ENCODE data around the gene B3GALT2.
"Not testable (repeated sequence)": the region's sequence is repeated elsewhere in the genome, so short reads cannot be mapped to it uniquely, and the experiment has no call there.

The B3GALT2 gene, protein sequence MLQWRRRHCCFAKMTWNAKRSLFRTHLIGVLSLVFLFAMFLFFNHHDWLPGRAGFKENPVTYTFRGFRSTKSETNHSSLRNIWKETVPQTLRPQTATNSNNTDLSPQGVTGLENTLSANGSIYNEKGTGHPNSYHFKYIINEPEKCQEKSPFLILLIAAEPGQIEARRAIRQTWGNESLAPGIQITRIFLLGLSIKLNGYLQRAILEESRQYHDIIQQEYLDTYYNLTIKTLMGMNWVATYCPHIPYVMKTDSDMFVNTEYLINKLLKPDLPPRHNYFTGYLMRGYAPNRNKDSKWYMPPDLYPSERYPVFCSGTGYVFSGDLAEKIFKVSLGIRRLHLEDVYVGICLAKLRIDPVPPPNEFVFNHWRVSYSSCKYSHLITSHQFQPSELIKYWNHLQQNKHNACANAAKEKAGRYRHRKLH

DNA sequence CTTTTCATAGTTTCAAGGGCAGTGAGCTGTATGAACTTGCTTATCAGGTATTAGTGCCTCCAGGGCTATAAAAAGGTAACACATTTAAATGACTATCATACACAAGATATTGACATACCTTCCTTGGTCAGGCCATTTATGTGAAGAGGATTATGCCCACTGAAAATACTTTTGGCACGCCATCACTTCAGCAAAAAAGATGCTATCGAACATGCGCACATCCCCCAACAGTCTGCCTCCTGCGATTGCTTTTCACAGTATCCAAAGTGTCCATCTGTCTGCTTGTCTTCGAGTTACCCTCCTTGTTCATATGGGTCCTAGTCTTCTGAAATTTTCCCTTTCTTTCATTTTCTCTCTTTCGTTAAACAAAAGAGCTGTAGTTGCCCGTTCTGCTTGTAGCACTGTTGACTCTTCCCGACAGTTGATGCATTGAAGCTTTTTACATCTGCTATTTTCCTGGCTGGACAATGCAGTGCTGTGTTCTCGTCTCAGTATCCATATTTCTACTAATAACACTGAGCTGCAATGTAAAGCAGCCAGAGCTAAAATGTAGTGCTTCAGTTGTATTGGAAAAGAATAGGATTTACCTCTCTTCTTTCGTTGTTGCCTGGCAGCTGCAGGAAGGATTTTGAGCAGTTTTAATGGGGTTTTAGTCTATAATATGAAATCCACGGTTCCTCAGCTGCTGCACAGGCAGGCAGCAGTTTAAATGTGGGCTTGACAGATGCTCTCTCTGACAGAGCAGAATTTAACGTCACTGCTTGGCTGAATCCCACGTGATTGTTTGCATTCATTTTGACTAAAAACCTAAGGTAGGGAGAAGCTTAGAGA lies at the start of gene B3GALT2:
TSS of gene B3GALT2 (minus strand) at position 713 of the 831 bp plus-strand sequence. CDS start 5,051 bp downstream, outside the sequence.
- no peak for DNase-seq (ENCODE audit: low read depth)

DNA sequence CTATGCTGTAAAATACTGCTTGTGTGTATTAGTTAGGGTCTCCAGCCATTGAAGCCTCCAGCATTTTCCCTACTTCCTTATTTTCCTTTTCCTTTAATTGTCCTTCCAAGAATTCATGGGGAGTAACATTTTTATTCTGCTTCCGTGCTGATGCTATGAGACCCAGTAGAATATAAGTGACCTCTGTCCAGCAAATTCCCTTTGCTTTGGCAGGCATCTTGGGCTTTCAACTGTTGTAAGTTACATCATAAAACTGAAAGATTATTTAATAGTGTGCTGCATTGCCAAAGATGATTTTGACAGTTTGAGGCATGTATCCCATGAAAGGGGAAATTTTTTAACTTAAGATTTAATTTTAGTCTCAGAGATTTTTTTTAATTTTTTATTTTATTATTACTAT lies 48.1 kb upstream of the B3GALT2 start:
- no peak for DNase-seq (ENCODE audit: low read depth)

DNA sequence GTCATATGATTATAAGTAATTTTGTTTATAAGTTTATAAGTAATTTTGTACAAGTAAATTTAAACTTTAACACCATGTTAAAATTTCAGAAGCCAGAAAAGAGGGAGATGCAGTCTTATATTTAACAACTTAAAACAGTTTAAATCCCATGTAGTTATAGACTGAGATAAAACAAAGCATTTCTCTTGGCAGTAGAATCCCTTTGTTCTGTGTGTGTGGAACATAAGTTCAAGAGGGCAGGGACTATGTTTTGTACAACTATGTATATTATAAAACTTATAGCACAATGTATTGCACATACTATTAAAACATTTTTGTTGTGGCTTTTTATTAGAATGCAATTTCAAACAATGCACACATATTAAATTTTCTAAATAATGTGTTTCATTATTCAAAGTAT lies 44.7 kb upstream of the B3GALT2 start:
- DNase-seq (ENCODE audit: low read depth), result not testable (repeated sequence)

DNA sequence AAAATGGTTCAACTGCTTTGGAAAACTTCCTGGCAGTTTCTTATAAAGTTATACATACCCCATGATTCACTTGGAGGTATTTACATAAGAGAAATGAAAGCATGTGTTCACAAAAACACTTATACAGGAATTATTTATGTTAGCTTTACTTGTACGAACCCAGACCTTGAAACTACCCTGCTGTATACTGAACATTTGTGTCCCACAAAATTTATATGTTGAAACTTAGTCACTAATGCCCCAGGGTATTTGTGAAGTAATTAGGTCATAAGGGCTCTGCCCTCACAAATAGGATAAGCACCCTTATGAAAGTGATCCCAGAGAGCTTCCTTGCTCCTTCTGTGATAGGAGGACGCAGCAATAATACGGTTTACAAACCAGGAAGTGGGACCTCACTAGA lies 42.7 kb upstream of the B3GALT2 start:
- no peak for DNase-seq (ENCODE audit: low read depth)

DNA sequence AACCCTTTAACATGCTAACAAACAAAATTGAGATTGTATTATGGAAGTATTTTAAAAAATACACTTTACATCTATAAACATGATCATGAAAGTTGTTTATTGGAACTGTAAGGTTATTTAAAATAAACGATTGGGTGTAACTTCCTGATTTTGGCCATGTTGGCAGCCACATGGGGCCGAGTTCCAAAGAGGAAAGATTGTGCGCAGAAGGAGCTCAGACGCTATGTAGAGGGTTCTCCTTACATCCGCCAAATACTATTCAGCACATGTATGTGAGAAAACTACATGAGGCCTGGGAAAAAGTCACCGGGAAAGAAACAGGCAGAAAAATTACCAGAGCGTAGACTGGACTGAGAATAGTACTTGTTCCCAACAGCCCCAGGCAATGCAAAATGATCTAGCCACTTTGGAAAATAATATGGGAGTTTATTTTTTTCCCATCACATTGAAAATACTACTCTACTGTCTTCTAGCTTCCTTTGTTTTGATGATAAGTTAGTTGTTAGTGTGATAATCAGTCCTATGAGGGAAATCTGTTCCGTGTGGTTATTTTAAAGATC lies 35.7 kb upstream of the B3GALT2 start:
- DNase-seq (ENCODE audit: low read depth), result no peak

DNA sequence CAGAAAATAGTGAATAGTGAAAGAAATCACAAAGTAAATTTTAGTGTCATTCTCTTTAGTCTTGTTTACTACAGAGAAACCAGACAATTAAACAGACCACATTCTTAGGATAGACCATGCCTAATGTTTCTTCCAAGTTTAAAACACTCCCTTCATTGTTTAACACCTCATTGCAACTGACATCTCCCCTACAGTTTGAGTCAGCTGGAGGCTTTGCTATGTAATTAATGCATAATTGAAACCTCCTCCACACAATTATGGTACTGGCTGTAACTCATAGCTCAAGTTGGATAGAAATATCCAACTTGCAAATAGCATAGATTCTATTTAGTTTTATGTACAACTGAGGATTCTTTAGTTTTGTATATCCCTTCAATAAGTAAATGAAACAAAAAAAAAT lies 35.2 kb upstream of the B3GALT2 start:
- DNase-seq (ENCODE audit: low read depth), result no peak

DNA sequence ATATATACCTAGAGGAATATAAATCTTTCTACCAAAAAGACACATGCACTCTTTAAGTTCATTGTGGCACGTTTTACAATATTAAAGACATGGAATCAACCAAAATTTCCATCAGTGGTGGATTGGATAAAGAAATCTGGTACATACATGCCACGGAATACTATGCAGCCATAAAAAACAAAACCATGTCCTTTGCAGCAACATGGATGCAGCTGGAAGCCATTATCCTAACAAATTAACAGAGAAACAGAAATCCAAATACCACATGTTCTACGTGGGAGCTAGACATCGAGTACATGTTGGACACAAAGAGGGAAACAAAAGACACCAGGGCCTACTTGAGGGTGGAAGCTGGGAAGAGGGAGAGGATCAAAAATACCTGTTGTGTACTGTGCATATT lies 33.0 kb upstream of the B3GALT2 start:
- no peak for DNase-seq (ENCODE audit: low read depth)

DNA sequence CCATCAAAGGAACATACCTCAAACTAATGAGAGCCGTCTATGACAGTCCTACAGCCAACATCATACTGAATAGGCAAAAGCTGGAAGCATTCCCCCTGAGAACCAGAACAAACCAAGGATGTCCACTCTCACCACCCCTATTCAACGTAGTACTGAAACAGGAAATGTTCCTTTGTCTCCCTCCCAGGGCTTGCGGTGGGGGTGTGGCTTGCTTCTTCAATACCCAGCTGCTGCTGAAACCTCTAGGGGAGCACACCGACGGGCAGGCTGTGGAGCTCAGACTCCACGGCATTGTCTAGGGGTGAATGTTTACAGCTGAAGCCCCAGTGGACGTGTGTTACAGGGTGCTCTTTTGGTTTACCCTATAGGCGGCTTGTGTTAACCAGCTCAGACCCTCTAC lies 30.5 kb upstream of the B3GALT2 start:
- no peak for DNase-seq (ENCODE audit: low read depth)

DNA sequence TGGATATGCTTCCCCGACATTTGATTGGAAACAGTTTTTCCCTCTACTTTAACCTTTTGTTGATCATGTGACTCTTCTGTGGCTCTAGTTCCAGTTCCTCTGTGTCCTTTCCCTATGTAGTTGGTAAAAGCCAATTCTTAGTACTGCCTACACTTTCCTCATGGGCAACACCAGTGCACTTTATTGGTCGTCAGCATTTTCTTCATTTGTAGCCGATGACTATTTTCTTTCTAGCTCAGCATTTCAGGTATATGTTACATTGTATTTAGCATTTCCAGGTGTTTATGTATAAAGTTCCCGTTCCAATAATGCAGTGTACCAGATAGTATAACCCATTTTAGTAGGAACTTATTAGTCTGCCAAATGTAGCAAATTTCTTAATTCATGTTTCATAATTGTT lies 27.6 kb upstream of the B3GALT2 start:
- no peak for DNase-seq (ENCODE audit: low read depth)

DNA sequence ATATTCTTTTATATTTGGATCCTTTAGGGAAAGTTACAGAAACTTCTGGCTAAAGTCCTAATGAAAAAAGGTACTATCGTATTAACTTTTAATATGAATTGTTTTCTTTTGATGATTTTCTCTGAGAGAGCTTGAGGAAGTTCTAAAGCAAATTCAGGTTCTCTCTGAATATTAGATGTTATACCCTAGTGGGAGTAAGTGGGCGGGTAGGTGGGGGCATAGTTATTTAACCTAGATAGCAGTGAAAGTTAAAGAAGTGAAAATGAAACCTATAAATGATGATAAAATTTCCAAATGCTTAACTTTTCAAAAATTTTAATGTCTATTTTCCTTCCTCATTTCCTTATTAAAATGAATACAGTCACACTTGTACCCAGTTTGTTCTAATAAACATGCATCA lies 26.2 kb upstream of the B3GALT2 start:
- DNase-seq (ENCODE audit: low read depth), result no peak

DNA sequence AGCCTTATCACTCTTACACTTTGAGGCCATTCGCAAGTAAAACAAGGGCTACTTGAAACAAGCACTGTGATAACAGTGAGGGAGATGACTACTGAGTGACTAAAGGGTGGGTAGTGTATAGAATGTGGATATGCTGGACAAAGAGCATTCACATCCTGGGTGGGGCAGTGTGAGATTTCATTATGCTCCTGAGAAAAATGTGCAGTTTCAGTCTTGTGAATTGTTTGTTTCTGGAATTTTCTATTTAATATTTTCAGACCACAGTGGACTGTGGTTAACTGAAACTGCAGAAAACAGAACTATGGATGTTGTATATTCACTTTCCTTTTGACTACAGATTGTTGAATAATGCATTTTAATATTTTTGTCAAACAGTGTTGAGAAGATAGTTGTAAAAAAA lies 25.1 kb upstream of the B3GALT2 start:
- DNase-seq (ENCODE audit: low read depth), result peak; percentile 29

DNA sequence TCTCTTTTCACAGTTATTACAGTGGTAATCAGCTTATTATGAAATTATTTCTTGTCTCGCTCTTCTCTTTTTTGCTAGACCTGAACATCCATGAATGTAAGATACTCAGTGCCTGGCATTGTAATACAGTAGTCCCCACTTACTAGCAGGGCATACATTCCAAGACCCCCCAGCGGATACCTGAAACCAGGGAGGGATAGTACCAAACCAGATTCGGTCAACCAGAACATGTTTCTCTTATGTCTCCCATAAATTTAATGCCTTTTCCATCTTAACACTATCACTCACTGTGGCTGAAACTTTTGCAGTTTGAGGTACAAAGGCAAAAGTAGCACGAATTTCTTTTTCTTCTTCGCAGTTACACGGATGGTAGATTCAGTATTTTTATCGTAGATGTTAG lies 24.6 kb upstream of the B3GALT2 start:
- no peak for DNase-seq (ENCODE audit: low read depth)

DNA sequence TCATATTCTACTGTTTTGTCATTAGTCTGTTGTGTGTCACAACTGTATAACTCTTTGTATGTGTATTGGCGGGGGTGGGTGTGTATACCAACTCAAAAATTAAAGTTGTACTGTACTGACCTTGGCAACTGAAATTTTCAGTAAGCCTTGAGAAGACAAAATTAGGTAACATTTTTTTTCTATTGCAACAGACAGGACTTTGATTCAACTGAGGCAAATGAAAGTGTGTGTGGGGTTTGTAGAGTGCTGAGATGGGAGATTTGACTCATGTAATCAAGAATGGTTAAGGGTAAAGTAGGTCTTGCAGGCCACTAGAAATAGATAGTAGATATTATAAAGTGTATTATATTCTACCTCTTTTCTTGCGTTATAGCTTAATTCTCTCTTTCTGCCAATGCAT lies 14.6 kb upstream of the B3GALT2 start:
- no peak for DNase-seq (ENCODE audit: low read depth)

DNA sequence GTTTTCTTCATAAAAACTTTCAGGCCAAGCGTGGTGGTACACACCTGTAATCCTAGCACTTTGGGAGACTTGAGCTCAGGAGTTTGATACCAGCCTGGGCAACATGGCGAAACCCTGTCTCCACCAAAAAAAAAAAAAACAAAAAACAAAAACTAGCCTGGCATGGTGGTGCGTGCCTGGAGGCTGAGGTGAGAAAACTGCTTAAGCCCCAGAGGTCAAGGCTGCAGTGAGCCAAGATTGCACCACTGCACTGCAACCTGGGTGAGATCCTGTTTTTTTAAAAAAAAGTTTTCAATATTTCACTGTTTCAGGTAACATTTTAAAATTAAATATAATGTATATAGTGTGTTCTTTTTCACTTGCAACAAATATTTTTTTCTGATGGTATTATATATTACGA lies 13.5 kb upstream of the B3GALT2 start:
- no peak for DNase-seq (ENCODE audit: low read depth)

DNA sequence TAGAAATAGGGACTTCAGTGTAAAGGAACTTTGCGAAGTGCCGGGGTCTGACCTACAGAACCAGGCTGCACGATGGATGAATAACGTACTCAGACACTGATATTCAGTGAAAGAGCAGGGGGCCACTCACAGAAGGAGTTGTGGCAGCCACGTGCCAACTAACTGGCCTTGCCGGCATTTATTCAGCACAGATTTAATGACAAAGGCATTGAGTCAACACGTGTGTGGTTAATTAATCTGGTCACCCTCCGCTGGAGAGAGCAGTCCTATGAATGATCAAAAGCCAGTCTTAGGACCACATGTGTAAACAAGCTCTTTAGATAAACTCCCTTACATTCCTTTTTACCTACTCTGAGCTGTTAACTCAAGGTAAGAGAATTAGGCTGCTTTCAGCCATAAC lies 6.2 kb upstream of the B3GALT2 start:
- DNase-seq (ENCODE audit: low read depth), result no peak

DNA sequence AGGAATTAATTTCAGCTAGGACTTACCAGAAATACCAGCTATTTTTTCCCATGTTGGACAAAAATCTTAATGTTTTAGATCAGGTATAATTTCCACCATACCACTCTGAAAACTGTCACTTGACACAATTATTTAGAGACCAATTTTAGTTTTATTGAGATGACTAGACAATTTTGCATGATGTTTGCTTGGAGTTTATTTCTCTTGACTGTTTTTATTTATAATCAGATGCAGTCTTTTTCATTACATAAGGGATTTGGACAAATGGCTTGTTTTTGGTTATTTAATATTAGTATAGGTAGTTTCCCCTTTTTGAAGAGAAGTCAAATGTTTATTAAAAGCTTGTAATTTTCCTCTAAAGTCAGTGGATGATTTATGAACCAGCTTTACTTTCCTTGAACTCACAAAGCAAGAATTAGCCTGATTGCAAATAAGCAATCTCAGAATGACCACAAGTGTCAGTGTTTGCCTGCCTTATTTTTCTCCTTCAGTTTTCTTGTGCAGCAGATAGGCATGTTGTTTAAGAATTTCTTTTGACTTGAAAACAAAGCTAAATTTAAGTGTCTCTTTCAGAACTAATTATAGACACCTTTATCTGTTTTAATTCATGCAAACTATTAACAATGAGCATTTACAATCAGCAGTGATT lies 3.8 kb upstream of the B3GALT2 start:
- peak; percentile 12 for DNase-seq (ENCODE audit: low read depth)

DNA sequence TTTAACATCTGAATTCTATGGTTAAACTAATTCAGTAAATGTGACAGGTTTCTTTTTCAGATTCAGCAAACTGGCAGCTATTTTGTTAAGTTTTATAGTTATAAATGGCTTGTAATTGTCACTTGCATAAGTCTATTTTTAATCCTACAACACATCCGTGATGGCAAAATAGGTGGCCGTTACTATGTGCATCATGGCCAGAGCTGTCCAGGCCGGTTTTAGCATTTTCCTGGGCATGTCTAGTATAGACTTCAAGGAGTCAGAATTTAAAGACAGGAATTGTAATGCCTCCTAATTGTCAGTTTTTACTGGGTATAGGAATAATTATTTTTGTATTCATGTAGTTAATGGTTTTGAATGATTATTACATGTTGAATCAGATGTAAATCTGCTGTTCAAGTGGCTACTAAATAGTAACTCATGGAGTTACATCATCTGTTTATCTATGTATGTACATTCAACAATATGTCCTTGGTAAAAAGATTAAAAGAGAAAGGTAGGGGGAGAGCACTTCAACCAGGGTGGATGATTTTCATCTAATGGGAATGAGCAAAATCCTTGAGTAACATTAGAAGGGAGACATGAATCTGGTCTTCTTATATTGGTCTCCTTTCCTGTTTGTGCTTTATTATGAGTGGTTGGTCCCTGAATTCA lies 3.2 kb upstream of the B3GALT2 start:
- no peak for DNase-seq (ENCODE audit: low read depth)

DNA sequence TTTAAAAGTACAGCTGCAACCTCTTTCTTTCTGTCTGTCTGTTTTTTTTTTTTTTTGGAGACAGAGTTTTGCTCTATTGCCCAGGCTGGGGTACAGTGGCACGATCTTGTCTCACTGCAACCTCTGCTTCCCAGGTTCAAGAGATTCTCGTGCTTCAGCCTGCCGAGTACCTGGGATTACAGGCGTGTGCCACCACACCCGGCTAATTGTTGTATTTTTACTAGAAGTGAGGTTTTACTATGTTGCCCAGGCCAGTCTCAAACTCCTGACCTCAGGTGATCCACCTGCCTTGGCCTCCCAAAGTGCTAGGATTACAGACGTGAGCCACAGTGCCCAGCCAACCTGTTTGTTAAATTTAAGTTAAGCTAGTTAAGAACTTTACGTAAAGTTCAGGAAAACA lies 2.5 kb upstream of the B3GALT2 start:
- not testable (repeated sequence) for DNase-seq (ENCODE audit: low read depth)

DNA sequence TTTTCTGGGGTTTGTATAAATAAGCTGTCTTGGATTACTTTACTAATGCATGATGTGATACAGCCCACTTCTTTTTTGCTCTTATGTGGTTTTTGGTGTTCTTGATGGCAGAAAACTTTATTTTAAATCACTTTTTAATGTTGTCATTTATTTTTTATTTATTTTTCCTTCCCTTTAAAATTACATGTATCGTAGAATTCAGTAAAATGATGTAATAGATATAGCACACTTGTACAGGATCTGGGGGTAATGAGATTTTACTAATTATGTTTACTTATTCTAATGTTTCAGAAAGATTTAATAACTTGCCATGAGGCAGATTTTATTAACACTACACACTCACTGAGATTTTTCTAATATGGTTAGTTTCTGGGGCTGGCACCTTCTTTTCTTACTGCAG lies 701 bp upstream of the B3GALT2 start:
- no peak for DNase-seq (ENCODE audit: low read depth)

DNA sequence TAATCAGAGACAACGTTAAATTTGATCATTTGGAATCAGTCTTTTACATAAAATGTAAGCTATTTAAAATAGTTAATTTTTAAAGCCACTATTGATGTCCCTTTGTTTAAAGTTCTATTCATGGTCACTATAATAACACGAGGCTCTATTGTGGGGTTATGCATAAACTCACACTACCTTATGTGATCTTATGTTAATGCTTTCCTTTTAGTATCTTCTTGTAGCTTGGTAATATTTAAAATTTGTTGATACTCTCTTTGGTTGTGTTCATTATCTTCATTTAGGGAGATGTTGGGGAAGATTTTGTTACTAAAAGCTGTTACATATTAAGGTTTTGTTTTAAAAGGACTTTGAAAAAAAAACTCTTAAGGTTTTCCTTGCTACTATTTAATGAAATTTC lies 1.2 kb downstream of the B3GALT2 start:
- DNase-seq (ENCODE audit: low read depth), result no peak

DNA sequence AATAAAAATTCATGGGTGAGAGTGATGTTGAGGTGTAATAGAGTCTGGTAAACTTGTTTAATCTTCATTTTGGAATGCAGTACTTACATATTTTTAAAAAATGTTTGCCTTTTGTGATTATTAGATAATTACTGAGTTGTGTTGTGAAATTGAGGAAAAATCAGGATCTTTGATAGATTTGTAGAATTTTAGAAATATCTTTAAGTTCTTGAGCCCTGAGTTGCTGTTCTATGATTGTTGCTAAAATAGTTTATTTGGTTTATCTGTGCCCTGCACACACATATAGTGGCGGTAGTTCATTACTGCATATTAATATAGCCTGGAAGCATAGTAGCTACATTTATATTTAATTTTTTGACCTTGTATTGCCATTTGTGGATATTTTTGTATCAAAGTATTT lies 1.6 kb downstream of the B3GALT2 start:
- no peak for DNase-seq (ENCODE audit: low read depth)

DNA sequence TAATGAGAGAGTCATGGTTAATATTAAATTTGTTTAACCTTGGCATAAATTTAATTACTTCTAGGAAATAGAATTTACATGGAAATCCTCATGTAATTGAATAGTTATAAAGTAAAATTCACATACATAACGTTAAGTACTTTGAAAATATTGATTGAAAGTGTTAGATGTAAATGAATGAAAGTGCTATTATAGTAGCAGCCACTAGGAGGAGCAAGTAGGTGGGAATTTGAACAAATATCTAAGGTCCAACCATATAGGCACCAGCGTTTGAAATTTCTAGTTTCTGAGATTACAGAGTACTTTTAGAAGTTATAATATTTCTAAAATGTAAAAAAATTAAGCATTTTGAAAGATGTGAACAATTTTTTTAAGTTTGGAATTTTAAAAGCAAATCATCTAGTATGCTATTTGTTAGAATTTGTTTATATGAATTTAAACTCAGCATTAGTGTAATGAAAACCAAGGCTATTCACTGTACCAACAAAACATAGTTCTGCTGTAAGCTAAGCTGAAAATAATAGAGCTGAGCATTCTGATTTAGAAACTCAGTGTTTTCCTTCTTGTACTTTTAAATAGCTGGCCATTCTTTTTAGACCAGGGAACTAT lies 3.3 kb downstream of the B3GALT2 start:
- peak; percentile 35 for DNase-seq (ENCODE audit: low read depth)

All from fibroblast of gingiva (primary cell).